GM12878 (cell line): Measurements from ENCODE around the gene PTPRS. TPM values are rescaled to one million over a fixed set of nuclear protein-coding genes. Genes with fewer than 3 reads are reported as not detected.
A peak's percentile ranks its signal among the peaks of the same experiment; 100 is the strongest.

Source experiments
- ATAC-seq: fragments of 200-7000 bp; cut with Tn5 transposase; 3 replicates; pipeline ENCODE4 v1.9.1; 2020; ENCODE audit warnings: mild to moderate bottlenecking, moderate library complexity
- BruUV-seq: library from RNA; stranded (reverse); fragments of 400-500 nt; replicated peaks from 2 replicates; lab custom pipeline; 2021; lab: Mats Ljungman, UMichigan
- CTCF ChIA-PET: fragments of 300-600 bp; sonication (Branson Sonifier 250); formaldehyde crosslinking; extraction: SDS; loops from one replicate; lab custom pipeline; 2021; ENCODE audit warnings: inconsistent platforms; lab: Yijun Ruan, JAX
- POLR2A ChIA-PET: fragments of 350-600 bp; formaldehyde crosslinking; extraction: SDS; loops from one replicate; lab custom pipeline; 2021; ENCODE audit warnings: inconsistent platforms; lab: Charles Lee
- RAD21 ChIA-PET: fragments of 300-600 bp; sonication (Branson Sonifier 250); formaldehyde crosslinking; loops from one replicate; lab custom pipeline; 2023; ENCODE audit warnings: antibody characterized with exemption; ENCODE audit not compliant: unreplicated experiment; lab: Charles Lee
- SMC1A ChIA-PET: fragments of 300-600 bp; sonication (Branson Sonifier 250); formaldehyde crosslinking; loops from one replicate; lab custom pipeline; 2023; ENCODE audit not compliant: unreplicated experiment, uncharacterized antibody; lab: Charles Lee
- DNase-seq: peaks from one replicate; pipeline ENCODE4 v3.0.0-alpha.2; 2011; ENCODE audit warnings: low read depth, low spot score
- FAIRE-seq: peaks from 3 replicates; lab custom pipeline; 2011; peaks lifted over from hg19 to GRCh38; lab: Jason Lieb, UNC
- H2AFZ ChIP-seq: 2 replicates; pipeline ENCODE4 v1.6.0; 2011; ENCODE audit warnings: low read depth, low read length, control low read depth; ENCODE audit not compliant: control insufficient read depth
- H3K27ac ChIP-seq: 2 replicates; pipeline ENCODE4 v1.5.1; 2011; ENCODE audit warnings: control low read depth; ENCODE audit not compliant: control insufficient read depth, insufficient read depth
- H3K27me3 ChIP-seq, 2 experiments: replicated peaks in 1 of 2; 2 replicates each; pipeline versions ENCODE4 v1.6.0 to v1.6.1; 2011; ENCODE audit warnings: low read length in 1 of 2; ENCODE audit not compliant: control insufficient read depth in 2 of 2, insufficient read depth in 2 of 2
- H3K36me3 ChIP-seq, 2 experiments: 2 replicates each; pipeline ENCODE4 v1.5.1; 2011; ENCODE audit warnings: low read length in 1 of 2; ENCODE audit not compliant: control insufficient read depth in 2 of 2, insufficient read depth in 2 of 2
- H3K4me1 ChIP-seq: 2 replicates; pipeline ENCODE4 v1.6.1; 2011; ENCODE audit warnings: mild to moderate bottlenecking, low read length, moderate library complexity, mixed read lengths; ENCODE audit not compliant: control insufficient read depth, insufficient read depth
- H3K4me2 ChIP-seq: 2 replicates; pipeline ENCODE4 v1.6.0; 2011; ENCODE audit warnings: control low read depth; ENCODE audit not compliant: control insufficient read depth, insufficient read depth
- H3K4me3 ChIP-seq: fragments of 200-600 bp; sonication (generic); 2 replicates; pipeline ENCODE4 v1.5.1; 2016
- H3K79me2 ChIP-seq: 2 replicates; pipeline ENCODE4 v1.6.0; 2011; ENCODE audit warnings: low read length; ENCODE audit not compliant: control insufficient read depth, insufficient read depth
- H3K9ac ChIP-seq: 2 replicates; pipeline ENCODE4 v1.8.0; 2011; ENCODE audit warnings: low read length, control low read depth, mixed read lengths; ENCODE audit not compliant: control insufficient read depth, insufficient read depth
- H3K9me3 ChIP-seq: replicated peaks from 3 replicates; pipeline ENCODE4 v1.5.1; 2011; ENCODE audit warnings: mild to moderate bottlenecking, low read length; ENCODE audit not compliant: control insufficient read depth, insufficient read depth
- H4K20me1 ChIP-seq: 2 replicates; pipeline ENCODE4 v1.6.0; 2011; ENCODE audit not compliant: control insufficient read depth, insufficient read depth
- RCOR1 ChIP-seq: conservative IDR thresholded peaks from 2 replicates; pipeline ENCODE4 v1.6.1; 2012; ENCODE audit warnings: low read depth, low read length, improper control_type of control experiment
- RFX5 ChIP-seq: IDR thresholded peaks from 2 replicates; pipeline ENCODE4 v1.6.1; 2011; ENCODE audit warnings: low read depth, low read length, improper control_type of control experiment
- ZBTB40 ChIP-seq: fragments of 450-650 bp; IDR thresholded peaks from 2 replicates; pipeline ENCODE4 v1.6.1; 2016; ENCODE audit warnings: mild to moderate bottlenecking, moderate library complexity, borderline replicate concordance
- WGBS: methylation state at CpG from one replicate; pipeline ENCODE4 v1.1.6; 2016; ENCODE audit warnings: low lambda C conversion rate; ENCODE audit not compliant: insufficient replicate concordance, insufficient coverage; ENCODE audit errors: missing lambda C conversion rate; 5-methylcytosine and 5-hydroxymethylcytosine counted together
- in situ Hi-C: fragments of 300-500 bp; cut with MboI; formaldehyde crosslinking; loops from 9 replicates; pipeline ENCODE4 v1.14.3; 2018; ENCODE audit warnings: mixed read lengths
- intact Hi-C: fragments of 100-400 bp; cut with micrococcal nuclease; formaldehyde crosslinking; loops from one replicate; pipeline ENCODE4 v1.14.2; 2022; ENCODE audit not compliant: unreplicated experiment
- polyA plus RNA-seq, 11 experiments: library from polyadenylated mRNA; depleted of rRNA in 4 of 11; unstranded in 6 of 11; stranded (reverse) in 5 of 11; fragments of >200 nt; fragmentation: Nextera tagmentation in 4 of 11; fragmentation: Illumina TruSeq in 1 of 11; extraction: Ambion mirVana in 4 of 11; extraction: Trizol in 1 of 11; gene quantifications; 1 replicate in 1 of 11; 2 replicates in 10 of 11; pipeline versions ENCODE4 v1.2.1 to v1.2.3, GENCODE V29; 2011 to 2016; ENCODE audit warnings: inconsistent platforms in 2 of 11, missing spikeins in 2 of 11, low read depth in 1 of 11
- total RNA-seq, 4 experiments: library from RNA; depleted of rRNA in 3 of 4; stranded (reverse); fragments of >200 nt in 3 of 4; fragmentation: Illumina TruSeq in 1 of 4; extraction: Trizol in 1 of 4; gene quantifications; 2 replicates each; pipeline versions ENCODE4 v1.2.1 to v1.2.3, GENCODE V29; 2013 to 2021

Gene PTPRS
- total and polyA plus RNA-seq, 10 of the 15 experiments (the other 5 are each of a cell fraction or from before 2014, with no cell fraction given): 0.09 to 32.1 (median 0.71) TPM

DNA sequence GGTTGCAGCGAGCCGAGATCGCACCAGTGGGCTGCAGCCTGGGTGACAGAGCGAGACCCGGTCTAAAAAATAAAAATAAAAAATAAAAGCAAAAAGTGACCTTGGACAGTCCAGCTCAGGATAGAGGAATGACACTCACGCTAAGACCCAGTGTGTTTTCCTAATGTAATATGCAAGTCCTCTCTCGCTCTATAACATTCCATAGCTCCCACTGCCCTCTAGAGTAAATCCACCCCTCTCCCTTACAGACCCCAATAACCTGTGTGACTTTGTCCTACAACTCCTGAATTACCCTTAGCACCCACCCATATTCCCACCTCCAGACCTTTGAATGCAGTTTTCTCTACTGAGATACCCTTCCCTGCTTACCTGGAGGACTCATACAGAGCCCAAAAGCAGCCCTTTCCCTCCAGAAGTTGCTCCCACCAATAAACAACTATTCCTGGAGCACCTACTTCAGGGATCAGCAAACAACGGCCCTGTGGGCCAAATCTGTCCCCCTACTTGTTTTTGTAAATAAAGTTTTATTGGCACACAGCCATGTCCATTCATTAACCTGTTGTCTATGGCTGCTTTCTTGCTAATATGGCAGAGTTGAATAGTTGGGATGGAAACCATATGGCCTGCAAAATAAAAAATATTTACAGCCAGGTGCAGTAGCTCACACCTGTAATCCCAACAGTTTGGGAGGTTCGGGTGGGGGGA lies 39.8 kb upstream of the PTPRS start:
- Histone ChIP-seq H3K36me3 (no peaks in the 10 kb centered on the region), H3K27me3 (no peaks in the 10 kb centered on the region), H3K27ac (no peak overlapping the region), H3K79me2 (no peaks in the 10 kb centered on the region), H3K9me3 (no peaks in the 10 kb centered on the region; the same call in 1 of the 3 replicates), H3K4me2 (no peak overlapping the region), H3K4me1 (no peaks in the 10 kb centered on the region), H2AFZ (no peak overlapping the region), H3K9ac (no peak overlapping the region), H4K20me1 (no peaks in the 10 kb centered on the region), H3K4me3 (no peak overlapping the region)
- FAIRE-seq: no peak
- 44% methylated on average over 9 of the region's 9 CpGs for WGBS
- RAD21 ChIA-PET: no interaction called here
- in situ Hi-C loops (no loop called here), intact Hi-C loops (no loop called here)
- DNase-seq: no peak
- no TSS peak for BruUV-seq
- CTCF ChIA-PET: interaction anchor here (0.6 kb wide), 1 partner anchor 407 kb away, joined by 3 read pairs; no protein-coding TSS in a partner anchor
- POLR2A ChIA-PET: no interaction called here
- SMC1A ChIA-PET: no interaction called here
- TF ChIP-seq RFX5 (no peak), RCOR1 (no peak), ZBTB40 (peak; percentile 49; the same call in 1 of the 2 replicates)
- ATAC-seq: no peak
